Central memory CD4-positive, alpha-beta T cell (primary cell): ENCODE measurements around the gene PPP4R2.

Source experiments
- DNase-seq: peaks from one replicate; pipeline ENCODE4 v3.0.0; 2022

Gene PPP4R2

GRCh38 chr3:73070675-73071575 is 74.3 kb downstream of the PPP4R2 start:
- no peak for DNase-seq

- no peak for DNase-seq
Observed at GRCh38 chr3:73071952-73072351, 75.3 kb downstream of the PPP4R2 start.

GRCh38 chr3:73072634-73073033 is 76.0 kb downstream of the PPP4R2 start:
- no peak for DNase-seq

GRCh38 chr3:73073091-73073707 is 76.6 kb downstream of the PPP4R2 start:
- no peak for DNase-seq

DNA sequence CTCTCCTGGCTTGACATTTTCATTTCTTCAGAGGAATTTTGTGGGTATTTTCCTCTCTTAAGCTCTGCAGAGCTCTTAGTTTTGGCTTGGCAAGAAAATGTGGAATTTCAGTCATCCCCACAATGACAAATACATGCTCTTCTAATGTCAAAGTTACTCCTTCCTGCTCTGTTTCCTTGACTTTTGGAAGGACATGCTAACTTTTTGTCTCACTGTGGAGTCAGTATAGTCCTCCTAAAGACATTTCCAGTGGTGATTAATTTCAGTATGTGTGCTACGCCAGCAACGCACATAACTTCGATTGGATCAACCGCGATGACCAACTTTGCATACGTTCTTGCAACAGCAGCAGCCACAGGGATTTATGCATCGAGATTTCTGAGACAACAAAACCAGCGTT is 78.2 kb downstream of the PPP4R2 start:
- no peak for DNase-seq

GRCh38 chr3:73080216-73080966 is 83.8 kb downstream of the PPP4R2 start:
- DNase-seq: no peak

- DNase-seq: no peak
Observed at GRCh38 chr3:73081140-73081539, 84.5 kb downstream of the PPP4R2 start.

- DNase-seq: no peak
Observed at GRCh38 chr3:73084170-73084569, 87.6 kb downstream of the PPP4R2 start.

- peak; percentile 25 for DNase-seq
Observed at GRCh38 chr3:73086071-73086494, 89.5 kb downstream of the PPP4R2 start.

- no peak for DNase-seq
Observed at GRCh38 chr3:73094129-73094528, 97.5 kb downstream of the PPP4R2 start.

GRCh38 chr3:73094951-73095350 is 98.3 kb downstream of the PPP4R2 start:
- DNase-seq: no peak

GRCh38 chr3:73096169-73096568 is 99.6 kb downstream of the PPP4R2 start:
- DNase-seq: no peak

DNA sequence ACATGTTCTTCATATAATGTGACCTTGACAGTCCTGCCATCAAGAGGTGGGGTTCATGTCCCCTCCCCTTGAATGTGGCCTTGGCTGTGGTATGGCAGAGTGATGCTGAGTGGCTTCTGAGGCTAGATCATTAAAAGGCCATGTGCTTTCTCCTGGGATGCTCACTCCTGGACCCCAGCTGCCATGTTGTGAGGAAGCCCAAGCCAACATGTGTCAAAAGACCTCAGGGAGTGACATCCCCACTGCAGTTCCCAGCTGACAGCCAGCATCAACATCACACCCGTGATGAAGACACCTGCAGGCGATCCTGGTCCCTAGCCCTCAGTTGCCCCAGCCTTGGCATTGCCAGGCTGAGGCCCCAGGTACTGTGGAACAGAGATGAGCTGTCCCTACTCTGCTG is 101.4 kb downstream of the PPP4R2 start:
- no peak for DNase-seq

GRCh38 chr3:73098873-73099272 is 102.3 kb downstream of the PPP4R2 start:
- no peak for DNase-seq

DNA sequence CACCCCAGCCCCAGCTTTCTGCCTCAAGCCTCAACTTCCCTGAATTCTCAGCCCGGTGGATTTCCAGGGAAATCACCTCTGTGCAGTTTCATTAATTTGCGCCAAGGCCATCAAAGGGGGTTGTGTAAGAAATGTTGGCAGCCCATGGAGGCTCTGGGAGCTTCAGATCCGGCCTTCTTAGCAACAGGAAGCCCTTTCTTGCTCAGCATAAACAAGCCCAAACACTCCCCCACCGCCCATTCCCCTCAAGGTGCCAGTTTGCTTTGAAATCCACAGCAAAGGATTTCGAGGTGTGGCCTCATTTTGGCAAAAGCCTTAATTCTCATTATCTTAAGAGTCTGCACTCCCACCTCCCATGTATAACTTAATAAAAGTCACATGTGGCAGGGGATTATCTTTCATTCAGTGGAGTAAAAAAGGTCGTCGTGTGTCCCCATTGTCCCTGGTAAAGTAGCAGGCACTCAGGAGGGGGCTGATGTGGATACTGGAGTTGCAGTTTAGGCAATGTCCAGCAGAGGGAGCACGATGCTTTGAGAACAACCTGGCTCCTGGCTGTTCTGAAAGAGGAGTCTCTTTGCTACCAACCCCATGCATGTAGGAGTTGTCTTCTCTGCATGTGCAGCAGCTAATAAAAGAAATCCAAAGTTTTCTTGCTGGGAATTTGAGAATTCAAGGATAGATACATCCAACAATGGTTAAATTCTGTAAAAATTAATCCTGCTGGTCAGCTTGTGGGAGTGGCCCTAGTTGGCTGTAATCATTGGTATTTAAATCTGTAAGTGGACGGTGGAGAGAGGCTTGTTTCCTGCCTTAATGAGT is 104.3 kb downstream of the PPP4R2 start:
- peak; percentile 54 for DNase-seq

GRCh38 chr3:73101881-73102280 is 105.3 kb downstream of the PPP4R2 start:
- DNase-seq: no peak

GRCh38 chr3:73107215-73107614 is 110.6 kb downstream of the PPP4R2 start:
- no peak for DNase-seq

DNA sequence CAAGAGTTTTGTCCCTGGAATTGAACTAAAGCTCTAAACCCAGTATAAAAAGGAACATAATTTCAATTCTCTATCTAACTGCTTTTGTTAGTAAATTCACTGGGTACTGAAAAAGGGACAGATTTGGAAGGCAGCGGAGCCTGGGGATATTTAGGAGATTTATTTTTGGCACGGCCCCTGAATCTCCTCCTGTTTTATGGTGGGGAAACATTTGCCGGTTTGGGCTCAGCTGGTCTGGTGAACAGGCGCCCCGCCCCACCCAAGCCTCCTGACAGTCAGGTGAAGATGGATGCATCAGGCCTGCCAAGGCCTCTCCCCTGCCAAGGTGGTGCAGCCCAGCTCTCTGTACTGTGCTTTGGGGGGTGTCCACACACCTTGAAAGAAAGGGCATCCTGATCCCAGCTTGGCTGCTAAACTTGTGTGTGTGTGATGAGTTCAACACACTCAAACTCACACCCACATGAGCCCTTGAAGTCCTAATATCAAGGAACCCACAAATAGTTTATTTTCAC is 111.1 kb downstream of the PPP4R2 start:
- no peak for DNase-seq

GRCh38 chr3:73108750-73109149 is 112.1 kb downstream of the PPP4R2 start:
- DNase-seq: no peak

- DNase-seq: no peak
Observed at GRCh38 chr3:73110530-73110929, 113.9 kb downstream of the PPP4R2 start.

GRCh38 chr3:73114711-73115110 is 118.1 kb downstream of the PPP4R2 start:
- no peak for DNase-seq

GRCh38 chr3:73115806-73116205 is 119.2 kb downstream of the PPP4R2 start:
- no peak for DNase-seq
